GM19397 (cell line): ENCODE data around the gene PSIP1.
"Not testable (repeated sequence)": the region's sequence is repeated elsewhere in the genome, so short reads cannot be mapped to it uniquely, and the experiment has no call there.

Source experiments
- ATAC-seq: cut with Tn5 transposase; IDR thresholded peaks from one replicate; pipeline ENCODE4 v1.9.1; 2021; ENCODE audit warnings: mild to moderate bottlenecking, moderate library complexity; ENCODE audit not compliant: unreplicated experiment

The PSIP1 gene

GRCh38 chr9:15510789-15511575 is at the start of gene PSIP1:
TSS of gene PSIP1 (minus strand) at chr9:15510970. CDS start at chr9:15510188, 782 bp downstream.
- peak; percentile 81 for ATAC-seq

DNA sequence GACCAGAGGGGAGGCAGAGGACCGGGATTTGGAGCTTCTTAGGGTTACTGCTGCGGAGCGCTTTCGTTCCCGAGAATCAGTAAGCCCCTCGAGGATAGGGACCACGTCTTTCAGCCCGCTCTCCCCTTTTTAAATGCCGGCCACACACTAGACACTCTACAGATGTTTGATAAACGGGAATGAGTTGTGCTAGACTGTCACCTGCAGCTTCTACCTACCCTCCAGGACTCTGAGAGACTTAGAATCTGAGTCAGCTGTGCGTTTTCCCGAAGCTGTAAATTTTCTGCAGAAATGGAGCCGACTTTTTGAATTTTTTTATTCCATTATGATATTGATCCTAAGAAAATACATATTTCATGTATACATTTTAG is 42.7 kb upstream of the PSIP1 start:
- peak; percentile 19 for ATAC-seq

DNA sequence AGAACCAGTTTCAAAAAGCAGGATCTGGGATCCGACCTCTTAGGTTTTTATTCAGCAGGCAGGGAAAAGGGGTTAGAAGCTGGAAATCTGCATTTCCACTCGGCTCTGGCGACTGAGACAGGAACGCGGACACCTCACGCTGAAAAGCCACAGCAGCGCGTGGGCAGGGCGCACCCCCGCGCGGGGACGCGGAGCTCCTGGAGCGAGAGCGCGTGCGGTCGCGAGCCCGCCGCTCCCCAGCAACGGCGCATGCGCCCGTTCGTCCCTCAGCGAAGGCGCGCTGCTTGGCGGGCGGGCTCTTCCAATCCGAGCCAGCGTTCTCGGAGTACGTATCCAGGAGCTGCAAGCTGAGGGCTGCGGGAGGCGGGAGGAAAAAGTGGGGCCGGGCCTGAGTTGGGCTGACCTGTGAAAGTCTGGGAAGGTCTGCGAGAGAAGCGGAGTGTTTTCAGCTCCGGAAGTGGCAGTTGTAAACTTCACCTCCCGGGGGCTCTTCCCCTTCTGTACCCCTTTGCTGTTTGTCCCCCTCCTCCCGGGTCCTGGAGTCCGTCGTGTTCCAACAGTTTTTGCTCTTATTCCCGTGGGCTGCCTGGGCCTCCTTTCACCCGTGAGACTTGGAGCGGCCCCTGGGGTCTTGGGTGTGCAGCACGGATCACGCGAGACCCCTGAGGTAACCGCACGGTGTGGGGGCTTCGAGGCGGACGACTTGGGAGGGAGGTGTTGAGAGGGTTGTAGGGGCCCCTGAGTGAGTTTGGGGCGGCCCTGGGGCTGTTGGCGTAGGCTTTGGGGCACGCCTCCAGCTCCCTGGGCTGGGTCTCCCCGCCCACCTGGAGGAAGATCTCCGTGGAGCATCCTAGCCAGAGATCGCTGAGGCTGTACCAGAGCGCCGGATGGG is 42.1 kb upstream of the PSIP1 start, which contains the start of gene CCDC171:
Gene CCDC171, plus strand, starts transcription at position 408 of the 892 bp plus-strand sequence. CDS start 11,046 bp downstream, outside the sequence.
- peak; percentile 81 for ATAC-seq

GRCh38 chr9:15549611-15550010 is 38.8 kb upstream of the PSIP1 start:
- no peak for ATAC-seq

GRCh38 chr9:15543047-15543813 is 32.5 kb upstream of the PSIP1 start:
- ATAC-seq, result no peak

GRCh38 chr9:15542624-15543023 is 31.9 kb upstream of the PSIP1 start:
- ATAC-seq, result no peak

- ATAC-seq, result no peak
These were observed 31.1 kb upstream of the PSIP1 start for GRCh38 chr9:15541872-15542271.

GRCh38 chr9:15531380-15531779 is 20.6 kb upstream of the PSIP1 start:
- ATAC-seq, result no peak

DNA sequence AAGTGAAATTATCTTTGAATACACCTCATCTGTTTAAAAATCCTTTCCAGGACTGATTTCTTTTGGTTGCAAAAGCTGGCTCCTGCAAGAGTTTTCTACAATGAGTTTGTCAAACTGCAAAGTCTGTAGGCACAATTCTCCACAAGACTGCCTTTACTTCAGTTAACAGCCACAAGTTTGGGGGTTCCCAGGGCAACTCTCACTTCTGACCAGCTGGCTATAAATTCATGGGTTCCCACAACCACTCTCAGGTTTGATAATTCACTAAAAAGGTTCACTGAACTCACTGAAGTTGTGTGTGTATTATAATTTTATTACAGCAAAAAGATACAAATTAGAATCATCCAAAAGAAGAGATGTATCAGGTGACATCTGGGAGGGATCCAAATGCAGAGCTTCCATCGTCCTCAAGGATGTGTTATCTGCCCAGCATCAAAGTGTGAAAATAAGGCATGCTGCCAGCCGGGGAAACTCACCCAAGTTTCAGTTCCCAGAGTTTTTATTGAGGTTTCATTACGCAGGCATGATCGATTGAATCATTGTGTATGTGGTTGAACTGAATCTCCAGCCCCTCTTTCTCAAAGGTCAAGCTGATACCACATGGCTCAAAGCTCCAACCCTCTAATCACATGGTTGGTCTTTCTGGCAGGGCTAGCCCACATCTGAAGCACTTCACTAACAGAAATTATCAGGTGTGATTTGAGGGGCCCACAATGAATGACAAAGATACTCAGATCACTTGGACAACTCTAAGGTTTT is 19.0 kb upstream of the PSIP1 start:
- peak; percentile 89 for ATAC-seq

DNA sequence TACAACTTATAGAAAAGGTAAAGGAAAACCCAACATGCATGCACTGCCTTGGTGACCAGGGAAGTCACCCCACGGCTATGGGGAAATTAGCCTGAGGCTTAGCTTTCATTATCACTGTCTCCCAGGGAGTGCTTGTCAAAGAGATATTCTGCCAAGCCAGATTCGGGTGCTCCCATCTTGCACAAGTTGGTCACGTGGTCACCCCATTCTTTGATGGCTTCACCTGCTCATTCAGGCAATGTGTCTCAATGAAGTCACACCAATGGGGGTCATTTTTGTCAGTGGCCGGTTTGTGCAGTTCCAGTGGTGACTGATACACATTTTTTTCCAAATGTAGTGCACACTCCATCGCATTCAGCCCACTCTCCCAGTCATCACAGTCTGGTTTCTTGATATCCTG is 16.3 kb upstream of the PSIP1 start:
- ATAC-seq, result not testable (repeated sequence)

GRCh38 chr9:15525958-15526357 is 15.2 kb upstream of the PSIP1 start:
- no peak for ATAC-seq

- no peak for ATAC-seq
These were observed 14.2 kb upstream of the PSIP1 start for GRCh38 chr9:15524845-15525455.

DNA sequence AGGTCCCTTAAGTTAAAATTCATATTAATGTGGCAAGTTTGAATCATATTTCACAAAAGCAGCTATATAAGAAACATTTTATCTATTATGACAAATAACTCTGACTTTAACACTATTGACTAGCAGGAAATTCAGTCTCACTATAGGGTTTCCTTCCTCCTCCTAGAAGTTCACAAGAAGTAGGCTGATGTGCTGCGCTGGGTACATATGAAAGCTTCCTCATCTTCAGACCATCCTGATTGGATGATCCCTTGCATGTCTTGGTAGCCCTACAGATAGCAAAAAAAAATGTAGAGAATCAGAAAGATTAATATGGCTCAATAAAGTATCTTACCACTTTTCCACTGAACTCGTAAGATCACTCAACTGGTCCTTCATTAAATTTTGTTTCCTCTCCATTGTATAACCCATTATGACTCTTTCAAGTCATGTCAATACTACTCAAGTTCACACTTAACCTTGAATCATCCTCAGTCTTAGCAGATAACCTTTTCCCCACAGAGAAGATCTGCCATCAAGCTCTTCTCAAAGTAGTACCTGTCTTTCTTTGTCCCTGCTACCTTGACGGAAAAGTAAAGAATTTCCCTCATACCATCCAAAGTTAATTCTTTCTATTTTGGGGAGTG is 11.5 kb upstream of the PSIP1 start:
- ATAC-seq, result no peak

DNA sequence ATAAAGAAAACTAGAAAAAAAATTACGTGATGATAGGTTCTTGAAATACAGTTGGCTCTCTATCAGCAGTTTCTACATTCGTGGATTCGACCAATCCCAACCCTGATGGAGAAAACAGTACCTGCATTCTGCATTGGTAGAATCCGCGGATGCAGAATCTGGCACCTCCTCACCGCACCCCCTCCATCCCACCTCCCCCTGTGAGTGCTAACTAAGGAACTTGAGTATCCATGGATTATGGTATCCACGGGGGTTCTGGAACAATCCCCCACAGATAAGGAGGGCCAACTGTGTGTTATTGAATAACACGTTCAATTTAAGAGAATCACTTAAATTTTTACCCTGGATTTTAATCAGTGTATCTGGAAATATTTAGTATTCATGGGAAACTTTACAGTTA is 10.5 kb upstream of the PSIP1 start:
- ATAC-seq, result no peak

DNA sequence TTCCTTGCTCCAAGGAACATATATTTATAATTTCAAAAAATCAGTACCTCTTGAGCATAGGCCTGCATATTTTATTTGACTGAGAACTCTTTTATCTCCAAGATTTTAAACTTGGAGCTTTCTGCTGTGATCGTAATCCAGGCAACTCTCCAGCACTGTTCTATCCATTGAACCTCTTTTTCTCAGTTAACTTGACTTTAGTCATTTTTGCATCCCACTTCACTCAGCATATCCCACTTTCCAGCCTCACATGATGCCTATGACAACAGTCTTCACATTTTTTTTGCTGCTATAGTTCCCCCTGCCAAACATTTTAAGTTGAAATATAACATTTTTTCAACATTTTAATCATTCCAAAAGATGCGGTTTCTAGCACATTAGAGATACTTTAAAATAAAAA is 9.1 kb upstream of the PSIP1 start:
- ATAC-seq, result no peak

- no peak for ATAC-seq
These were observed 2.6 kb upstream of the PSIP1 start for GRCh38 chr9:15513335-15513734.

DNA sequence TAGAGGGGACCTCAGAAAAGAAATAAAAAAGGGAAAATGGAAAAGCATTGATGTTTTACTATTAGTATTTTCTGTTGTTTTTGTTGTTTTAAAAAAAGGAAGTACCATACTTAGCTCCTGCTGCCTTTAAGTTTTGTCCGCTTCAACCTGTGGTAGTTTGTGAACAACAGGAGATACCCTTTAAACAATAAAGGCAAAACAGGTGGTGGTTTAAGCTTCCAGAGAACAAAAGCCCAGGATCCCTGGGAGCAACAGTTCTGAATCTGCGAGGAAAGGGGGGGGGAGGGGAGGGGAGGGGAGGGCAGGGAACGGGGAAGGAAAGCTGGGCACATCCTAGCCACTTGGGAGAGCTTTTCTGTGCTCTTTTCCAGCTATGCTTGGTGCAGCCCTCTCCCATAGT is 2.1 kb upstream of the PSIP1 start:
- ATAC-seq, result no peak

DNA sequence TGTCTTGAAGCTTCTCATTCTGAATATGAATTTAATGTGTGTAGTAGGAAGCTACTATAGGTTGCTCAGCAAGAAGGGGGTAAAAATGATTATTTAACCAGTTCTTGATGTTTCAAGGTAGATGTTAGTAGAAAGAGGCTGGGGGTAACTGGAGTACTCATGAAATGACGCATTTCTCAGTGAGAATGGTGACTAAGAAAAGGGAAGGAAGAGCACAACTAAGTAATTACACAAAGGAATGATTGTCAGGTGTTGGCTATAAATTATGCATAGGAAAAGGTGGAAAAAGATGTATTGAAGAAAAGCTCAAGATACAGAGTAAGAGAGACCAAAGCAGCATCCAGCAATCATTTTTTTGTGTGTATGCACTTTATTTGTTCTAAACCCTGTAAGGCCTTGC is 1.4 kb upstream of the PSIP1 start:
- no peak for ATAC-seq

- ATAC-seq, result peak; percentile 50
These were observed 610 bp downstream of the PSIP1 start for GRCh38 chr9:15509931-15510788.
